GM19351 (cell line): Measurements from ENCODE around the gene COL20A1.
"Not testable (repeated sequence)": the region's sequence is repeated elsewhere in the genome, so short reads cannot be mapped to it uniquely, and the experiment has no call there.

Experiments
- ATAC-seq: cut with Tn5 transposase; IDR thresholded peaks from one replicate; pipeline ENCODE4 v1.9.1; 2021; ENCODE audit warnings: mild to moderate bottlenecking, moderate library complexity; ENCODE audit not compliant: unreplicated experiment

The COL20A1 gene

DNA sequence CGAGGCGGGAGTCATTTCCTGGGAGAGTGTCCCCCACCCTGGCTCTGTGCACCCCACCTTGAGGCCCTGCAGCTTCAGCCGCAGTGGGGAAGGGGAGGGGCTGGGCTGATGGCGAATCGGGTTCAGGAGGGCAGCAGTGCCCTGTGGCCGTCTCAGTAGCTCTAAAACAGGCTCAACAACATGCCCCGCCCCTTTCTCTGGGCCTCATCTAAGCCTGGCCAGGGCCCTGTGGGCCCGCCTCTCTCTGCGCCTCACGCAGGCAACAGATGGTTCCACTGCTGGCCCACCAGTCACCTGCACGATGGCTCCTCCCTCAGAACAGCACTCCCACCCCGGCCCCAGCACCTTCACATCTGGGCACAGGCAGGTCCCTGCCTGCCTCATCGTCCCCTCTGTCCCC, 38.0 kb downstream of the COL20A1 start:
- ATAC-seq = no peak

DNA sequence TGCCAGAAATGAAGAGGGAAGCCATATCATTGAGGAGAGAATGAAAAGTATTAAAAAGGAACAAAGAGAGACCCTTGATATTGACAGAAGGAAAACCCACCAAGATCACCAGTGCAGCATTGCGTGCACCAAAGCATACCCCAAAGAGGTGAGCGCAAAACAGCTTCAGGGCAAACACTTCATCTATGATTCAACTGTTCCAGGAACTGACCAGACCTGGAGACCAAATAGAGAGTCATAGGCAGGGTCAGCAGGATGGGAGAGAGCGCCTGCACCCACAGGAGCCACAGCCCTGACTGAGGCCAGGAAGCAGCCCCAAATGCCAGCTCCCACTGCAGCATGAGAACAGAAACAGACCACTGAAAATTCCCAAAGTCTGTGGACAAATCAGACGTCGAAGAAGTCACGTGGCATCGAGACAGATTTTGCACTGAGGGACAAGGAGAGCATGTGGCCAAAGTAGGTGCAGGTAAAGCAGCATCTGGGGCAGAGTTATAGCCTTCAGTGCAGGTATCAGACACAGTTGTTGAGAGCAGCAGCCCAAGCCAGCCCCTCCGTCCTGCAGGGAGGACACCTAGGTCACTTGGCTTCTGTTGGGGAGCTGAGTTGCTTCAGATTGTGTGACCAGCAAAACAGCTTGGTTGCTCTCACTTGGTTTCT, 38.9 kb downstream of the COL20A1 start:
- no peak for ATAC-seq

DNA sequence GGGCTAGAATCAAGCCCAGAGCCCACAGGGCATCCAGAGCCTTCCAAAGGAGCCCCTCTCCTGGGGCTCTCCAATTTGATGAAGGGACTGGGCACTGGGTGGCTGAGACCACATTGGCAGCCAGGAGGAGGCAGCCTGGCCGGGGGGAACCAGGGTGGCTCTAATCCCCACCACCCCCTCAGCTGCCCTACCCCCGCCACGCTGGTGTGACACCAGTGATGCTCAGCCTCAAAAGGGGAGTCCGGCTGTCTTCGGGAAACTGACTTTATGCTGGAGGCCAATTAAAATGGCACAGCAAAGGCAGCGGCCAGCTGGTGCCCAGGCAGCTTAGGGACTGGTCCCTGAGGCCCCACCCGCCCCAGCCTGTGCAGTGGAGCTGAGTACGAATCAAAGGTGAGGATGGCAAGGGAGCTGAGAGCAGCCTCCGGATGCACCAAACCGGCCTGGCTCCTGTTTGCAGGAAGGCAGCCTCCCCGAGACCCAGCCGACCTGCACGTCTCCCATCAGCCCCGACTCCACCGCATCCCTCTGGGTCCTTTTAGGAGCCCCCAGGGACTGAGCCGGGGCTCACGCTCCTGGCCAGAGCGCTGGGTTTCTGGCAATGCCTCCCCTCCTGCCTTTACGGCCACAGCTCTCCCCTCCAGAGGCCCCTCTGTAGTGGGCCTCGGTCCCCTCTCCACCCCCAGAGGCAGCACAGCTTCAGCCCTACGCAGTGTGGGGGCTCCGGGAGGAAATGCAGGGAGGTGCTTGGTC, 39.7 kb downstream of the COL20A1 start:
- no peak for ATAC-seq

DNA sequence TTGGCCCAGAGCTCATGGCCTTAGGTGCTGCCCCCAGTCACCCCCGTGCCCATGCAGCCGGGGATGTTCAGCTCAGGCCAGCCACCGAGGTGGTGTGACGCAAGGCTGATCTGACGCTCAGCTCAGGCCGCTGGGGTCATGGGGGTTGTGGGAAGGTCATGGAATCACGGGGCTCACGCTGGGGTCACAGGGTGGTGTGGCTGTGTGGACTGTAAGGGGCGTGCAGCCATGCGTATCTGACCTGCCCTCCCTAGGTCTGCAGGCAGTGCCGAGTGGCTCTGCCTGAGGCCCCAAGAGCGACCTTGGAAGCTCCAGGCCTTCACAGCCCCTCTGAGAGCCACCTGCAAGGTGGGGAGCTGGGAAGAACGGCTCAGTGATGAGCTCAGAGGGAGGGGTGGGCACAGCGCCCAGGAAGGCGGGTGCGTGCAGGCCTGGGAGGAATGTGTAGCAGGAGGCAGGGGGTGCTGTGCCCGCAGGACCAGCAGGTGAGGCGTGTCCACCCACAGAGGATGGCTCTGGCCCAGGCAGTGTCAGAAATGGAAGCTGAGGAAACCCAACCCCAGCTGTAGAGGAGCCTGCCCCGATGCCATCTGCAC, 40.4 kb downstream of the COL20A1 start:
- no peak for ATAC-seq

DNA sequence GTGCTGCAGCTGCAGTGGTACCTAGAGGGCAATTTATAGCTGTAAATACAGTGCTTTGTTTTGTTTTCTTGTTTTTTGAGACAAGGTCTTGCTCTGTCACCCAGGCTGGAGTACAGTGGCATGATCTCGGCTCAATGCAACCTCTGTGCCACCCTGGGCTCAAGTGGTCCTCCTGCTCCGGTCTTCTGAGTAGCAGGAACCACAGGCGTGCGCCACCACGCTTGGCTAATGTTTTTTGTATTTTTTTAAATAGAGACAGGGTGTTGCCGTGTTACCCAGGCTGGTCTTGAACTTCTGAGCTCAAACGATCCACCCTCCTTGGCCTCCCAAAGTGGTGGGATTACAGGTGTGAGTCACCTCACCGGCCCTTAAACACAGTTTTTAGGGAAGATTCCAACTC, 41.4 kb downstream of the COL20A1 start:
- ATAC-seq = no peak

DNA sequence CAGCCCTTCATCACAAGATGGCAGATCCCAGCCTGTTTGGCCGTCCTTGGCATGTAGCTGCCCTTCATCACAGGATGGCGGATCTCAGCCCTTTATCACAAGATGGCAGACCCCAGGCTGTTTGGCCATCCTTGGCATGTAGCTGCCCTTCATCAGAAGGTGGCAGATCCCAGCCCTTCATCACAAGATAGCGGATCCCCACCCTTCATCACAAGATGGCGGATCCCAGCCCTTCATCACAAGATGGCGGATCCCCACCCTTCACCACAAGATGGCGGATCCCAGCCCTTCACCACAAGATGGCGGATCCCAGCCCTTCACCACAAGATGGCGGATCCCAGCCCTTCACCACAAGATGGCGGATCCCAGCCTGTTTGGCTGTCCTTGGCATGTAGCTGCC, 42.1 kb downstream of the COL20A1 start:
- ATAC-seq = not testable (repeated sequence)

DNA sequence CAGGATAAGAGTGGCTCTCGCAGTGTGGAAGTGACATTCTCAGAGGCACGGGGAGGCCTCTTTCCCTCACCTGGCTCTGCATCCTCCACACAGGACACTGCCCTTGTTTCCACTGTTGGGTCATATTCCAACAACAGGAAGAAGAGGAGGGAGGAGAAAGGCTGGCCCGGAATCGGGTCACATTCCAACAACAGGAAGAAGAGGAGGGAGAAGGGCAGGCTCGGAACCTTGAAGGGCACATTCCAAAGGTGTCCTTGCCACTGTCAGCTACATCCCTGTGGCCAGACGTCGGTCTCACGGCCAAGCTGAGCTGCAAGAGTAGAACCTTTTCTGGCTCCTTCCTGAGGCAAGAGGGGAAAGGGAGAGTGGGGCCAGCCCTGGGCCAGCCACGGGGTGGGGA, 42.7 kb downstream of the COL20A1 start:
- ATAC-seq = no peak

DNA sequence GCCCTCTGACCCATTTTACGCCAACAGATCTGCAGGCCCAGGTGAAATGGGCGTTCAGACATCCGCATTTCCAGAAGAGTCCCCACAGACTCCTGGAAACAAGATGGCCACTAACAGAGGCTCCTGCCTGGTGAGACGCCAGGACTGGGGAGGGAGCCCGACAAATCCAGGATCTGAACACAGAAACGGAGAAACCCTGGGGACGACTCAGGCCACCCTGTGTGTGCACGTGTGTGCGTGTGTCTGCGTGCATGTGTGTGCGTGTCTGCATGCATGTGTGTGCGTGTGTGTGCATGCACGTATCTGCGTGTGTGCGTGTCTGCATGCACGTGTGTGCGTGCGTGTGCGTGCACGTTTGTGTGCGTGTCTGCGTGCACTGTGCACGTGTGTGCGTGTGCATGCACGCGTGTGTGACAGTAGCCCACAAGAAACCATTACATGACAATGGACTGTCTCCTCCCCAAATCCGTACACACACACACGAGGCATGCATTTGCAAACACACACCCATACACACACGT, 43.3 kb downstream of the COL20A1 start:
- no peak for ATAC-seq

DNA sequence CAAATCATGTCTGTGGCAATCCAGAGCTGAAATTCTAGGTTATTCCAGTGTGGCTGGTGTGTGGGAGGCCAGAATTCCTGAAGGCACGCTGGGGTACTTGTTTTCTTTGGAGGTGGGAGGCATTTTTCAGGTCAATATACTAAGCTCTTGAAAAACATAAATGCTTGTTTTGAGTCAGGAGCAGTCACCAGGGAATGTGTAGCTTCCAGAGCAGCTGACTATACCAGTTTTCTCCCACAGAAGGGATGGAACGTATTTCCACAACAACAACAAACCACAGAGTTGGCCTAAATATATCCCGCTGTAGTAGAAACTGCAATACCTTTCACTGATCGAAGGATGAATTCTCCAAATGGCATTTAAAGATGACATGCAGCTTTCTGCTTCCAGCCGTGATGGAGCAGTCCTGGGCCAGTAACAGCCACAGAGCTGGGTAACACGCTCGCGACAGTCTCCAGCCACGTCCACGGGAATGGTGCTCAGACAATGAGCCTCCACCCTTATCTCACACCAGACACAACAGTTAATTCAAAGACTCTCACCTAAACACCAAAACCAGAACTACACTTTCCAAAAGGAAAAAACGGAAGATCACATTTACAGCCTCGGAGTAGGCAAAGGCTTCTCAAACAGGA, 44.9 kb downstream of the COL20A1 start:
- ATAC-seq = no peak

DNA sequence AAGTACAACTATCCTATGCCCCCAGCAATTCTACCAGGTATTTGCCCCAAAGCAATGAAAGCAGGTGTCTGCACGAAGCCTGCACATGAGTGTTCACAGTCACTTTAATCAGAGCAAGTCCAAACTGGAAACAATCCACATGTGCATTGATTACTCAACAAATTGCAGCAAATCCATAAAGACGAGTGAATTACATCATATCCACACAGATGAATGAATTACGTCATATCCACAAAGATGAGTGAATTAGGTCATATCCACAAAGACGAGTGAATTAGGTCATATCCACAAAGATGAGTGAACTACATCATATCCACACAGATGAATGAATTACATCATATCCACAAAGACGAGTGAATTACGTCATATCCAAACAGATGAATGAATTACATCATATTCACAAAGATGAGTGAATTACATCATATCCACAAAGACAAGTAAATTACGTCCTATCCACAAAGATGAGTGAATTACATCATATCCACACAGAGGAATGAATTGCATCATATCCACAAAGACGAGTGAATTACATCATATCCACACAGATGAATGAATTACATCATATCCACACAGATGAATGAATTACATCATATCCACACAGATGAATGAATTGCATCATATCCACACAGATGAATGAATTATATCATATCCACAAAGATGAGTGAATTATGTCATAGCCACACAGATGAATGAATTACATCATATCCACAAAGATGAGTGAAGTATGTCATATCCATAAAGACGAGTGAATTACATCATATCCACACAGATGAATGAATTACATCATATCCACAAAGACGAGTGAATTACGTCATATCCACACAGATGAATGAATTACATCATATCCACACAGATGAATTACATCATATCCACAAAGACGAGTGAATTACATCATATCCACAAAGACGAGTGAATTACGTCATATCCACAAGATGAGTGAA, 46.4 kb downstream of the COL20A1 start:
- ATAC-seq = not testable (repeated sequence)

DNA sequence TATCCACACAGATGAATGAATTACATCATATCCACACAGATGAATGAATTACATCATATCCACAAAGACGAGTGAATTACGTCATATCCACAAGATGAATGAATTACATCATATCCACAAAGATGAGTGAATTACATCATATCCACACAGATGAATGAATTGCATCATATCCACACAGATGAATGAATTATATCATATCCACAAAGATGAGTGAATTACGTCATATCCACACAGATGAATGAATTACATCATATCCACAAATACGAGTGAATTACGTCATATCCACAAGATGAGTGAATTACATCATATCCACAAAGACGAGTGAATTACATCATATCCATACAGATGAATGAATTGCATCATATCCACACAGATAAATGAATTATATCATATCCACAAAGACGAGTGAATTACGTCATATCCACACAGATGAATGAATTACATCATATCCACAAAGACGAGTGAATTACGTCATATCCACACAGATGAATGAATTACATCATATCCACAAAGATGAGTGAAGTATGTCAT, 47.2 kb downstream of the COL20A1 start:
- not testable (repeated sequence) for ATAC-seq

DNA sequence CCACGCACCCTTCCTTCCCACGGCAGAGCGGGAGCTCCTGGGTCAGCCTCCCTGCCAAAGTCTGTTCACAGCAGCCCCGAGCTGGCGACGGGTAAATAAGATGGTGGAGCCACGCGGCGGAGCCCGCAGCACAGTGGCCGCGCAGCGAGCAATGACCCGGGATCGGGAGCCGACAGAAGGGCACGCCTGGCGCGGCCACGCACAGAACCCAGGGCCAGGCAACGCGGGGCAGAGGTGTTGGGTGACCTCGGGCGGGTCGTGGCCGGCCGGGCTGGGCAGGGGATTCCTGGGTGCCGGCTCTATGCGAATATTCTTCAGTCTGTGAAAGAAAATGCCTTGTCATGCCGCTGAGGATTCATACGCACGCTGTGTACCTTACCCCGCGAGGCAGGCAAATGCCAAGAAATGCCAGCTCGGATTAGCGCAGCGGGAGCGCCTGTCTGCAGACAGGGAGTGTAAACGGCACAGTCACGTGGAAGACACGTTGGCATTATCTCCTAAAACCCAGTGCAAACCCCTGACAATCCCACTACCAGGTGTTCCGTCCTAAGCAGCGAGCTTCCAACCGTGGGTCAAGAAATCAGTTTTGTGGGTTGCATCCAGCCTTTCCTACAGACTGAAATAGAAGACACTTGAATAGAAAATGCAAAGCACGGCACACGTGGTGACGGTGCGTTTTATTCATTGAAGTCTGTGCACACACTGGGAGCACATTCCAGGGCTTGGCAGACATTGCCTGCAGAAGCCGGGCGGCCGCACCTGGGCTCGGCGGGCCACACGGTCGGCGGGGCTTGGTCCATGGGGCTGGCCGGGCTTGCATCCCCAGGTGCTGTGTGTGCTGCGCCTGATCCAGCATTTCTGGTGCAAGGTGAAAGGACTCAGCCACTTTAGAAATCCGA, 49.8 kb downstream of the COL20A1 start:
- no peak for ATAC-seq

DNA sequence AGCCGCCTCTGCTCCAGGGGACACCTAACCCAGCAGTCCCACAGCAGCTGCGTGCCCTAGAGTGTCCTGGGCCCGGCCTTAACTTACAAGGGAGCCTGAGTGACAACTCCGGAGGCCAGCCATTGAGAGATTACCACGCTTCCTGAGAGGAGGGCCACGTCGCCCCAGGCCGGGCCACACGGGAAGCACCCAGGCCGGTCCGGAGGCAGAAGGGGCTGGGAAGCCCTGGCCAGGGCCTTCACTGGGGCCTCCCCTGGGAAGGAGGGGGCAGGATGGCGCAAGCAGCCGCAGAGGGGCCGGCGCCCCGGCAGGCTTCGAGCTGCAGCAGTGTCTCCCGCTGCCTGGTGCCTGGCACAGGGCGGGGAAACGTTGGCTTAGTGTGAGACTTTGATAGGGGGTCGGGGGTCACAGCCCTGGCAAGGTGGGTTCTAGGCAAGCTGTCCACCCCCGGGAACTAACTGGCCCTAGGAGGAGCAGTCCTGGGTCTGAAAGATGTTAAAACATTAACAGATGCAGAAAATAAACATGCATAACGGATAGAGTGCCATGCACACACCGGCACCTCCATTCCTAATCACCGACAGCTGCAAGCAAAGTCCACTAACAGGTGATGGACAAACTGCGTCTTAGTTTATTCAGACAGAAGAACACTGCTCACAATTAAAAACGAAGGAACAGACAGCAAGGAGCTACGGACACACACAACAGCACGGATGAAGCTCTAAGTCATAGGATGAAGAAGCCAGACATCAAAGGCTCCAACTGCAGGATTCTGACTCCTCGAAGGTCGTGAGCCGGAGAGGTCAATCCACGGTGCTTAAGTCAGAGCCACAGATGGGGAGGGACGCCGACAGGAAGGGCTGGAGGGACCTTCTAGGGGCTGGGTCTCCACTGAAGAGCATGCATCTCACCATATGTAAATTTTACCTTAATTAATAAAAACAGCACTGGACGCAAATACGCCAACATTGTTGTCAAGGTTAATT, 50.8 kb downstream of the COL20A1 start:
- ATAC-seq = no peak

DNA sequence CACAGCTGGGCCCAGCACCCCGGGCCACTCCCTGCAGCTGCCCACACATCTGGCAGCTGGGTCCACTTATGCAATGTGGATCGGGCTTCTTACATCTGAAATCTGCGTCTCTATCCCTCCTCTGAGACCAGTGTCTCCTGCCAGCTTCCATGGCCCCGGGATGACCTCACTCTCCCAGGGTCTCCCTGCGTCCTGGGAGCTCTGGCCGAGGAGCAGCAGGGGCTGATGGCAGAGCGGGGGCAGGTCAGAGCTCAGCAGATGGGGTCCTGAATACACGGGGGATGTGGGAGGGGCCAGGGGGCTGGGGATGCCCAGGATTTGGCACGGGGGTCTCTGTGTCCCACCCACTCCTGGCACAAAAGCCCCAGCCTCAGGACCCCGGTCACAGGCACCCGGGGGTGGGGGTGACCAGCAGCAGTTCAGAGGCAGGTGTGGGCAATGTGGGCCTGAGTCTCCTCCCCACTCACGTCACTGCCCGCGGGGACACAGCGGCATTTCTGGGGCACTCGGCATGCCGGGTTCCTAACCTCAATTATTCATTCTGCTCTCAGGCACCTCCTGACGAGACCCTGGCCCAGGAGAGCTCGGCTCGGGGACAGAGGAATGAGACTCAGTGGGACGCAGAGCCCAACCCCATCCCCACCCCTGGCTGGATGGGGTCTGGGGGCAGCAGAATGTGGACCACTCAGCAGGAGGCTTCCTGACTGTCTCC, 51.8 kb downstream of the COL20A1 start:
- ATAC-seq = no peak

DNA sequence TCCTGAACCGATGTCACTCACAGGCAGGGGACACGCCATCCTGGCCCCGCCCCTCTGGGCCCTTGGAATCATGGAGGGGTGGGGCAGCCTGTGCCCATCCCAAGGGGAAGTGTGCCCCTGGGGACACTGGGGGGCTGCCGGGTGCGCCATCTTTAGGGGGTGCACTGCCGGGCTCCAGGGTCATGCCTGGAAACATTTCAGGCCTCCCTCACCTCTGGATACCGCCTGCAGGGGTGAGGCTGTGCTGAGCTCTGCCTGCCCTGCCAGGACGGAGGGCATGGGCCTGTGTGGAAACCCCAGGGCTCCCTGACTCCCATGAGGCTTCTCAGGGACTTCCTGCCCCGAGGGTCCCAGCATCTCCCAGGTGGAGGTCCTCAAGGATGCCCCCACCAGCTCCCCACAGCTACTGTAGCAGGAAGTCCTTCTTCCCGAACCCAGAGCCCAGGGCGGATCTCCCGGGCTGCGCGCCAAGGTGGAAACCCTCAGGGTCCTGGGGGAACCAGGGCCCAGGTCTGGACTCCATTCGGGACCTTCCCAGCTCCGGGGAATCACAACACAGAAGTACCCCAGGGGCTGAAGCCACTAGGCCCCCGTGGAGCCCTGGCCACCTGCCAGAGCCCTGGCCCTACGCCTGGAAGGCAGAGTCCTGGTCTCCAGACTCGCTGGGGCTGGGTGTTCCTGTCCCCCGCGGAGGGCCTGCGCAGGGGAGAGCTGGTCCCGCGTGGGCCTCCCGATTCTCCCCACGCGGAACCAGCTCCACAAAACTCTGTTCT, 52.5 kb downstream of the COL20A1 start:
- ATAC-seq = no peak
